Measurements from ENCODE around the gene VWC2. TPM values are rescaled to one million over a fixed set of nuclear protein-coding genes. Genes with fewer than 3 reads are reported as not detected.
"Not testable (repeated sequence)": the region's sequence is repeated elsewhere in the genome, so short reads cannot be mapped to it uniquely, and the experiment has no call there.

Gene VWC2
- total RNA-seq, 2 experiments from 2014 or later: not detected

- CTCF ChIA-PET: no interaction called here
- POLR2A ChIA-PET: no interaction called here
Observed at GRCh38 chr7:49848211-49848841, 74.9 kb downstream of the VWC2 start.

- ChIA-PET POLR2A (no interaction called here), CTCF (no interaction called here)
Observed at GRCh38 chr7:49850921-49851613, 77.6 kb downstream of the VWC2 start.

GRCh38 chr7:49851614-49851934 lies 78.1 kb downstream of the VWC2 start:
- CTCF ChIA-PET, POLR2A ChIA-PET: not testable (repeated sequence)

- ChIA-PET POLR2A (no interaction called here), CTCF (no interaction called here)
Observed at GRCh38 chr7:49852619-49853462, 79.4 kb downstream of the VWC2 start.

- POLR2A ChIA-PET: no interaction called here
- CTCF ChIA-PET: no interaction called here
Observed at GRCh38 chr7:49855281-49855980, 82.0 kb downstream of the VWC2 start.

GRCh38 chr7:49860293-49860692 lies 86.9 kb downstream of the VWC2 start:
- ChIA-PET CTCF (no interaction called here), POLR2A (no interaction called here)

- POLR2A ChIA-PET: no interaction called here
- CTCF ChIA-PET: no interaction called here
Observed at GRCh38 chr7:49866076-49866735, 92.8 kb downstream of the VWC2 start.

- ChIA-PET POLR2A (no interaction called here), CTCF (no interaction called here)
Observed at GRCh38 chr7:49866910-49867309, 93.5 kb downstream of the VWC2 start.

- CTCF ChIA-PET: no interaction called here
- POLR2A ChIA-PET: no interaction called here
Observed at GRCh38 chr7:49873420-49873819, 100.0 kb downstream of the VWC2 start.

GRCh38 chr7:49875336-49875735 lies 101.9 kb downstream of the VWC2 start:
- ChIA-PET POLR2A (no interaction called here), CTCF (no interaction called here)

- ChIA-PET POLR2A (no interaction called here), CTCF (no interaction called here)
Observed at GRCh38 chr7:49876202-49876601, 102.8 kb downstream of the VWC2 start.

- CTCF ChIA-PET: no interaction called here
- POLR2A ChIA-PET: no interaction called here
Observed at GRCh38 chr7:49878089-49878488, 104.7 kb downstream of the VWC2 start.

- CTCF ChIA-PET: no interaction called here
- POLR2A ChIA-PET: no interaction called here
Observed at GRCh38 chr7:49878627-49879026, 105.2 kb downstream of the VWC2 start.

- CTCF ChIA-PET: no interaction called here
- POLR2A ChIA-PET: no interaction called here
Observed at GRCh38 chr7:49883933-49884332, 110.5 kb downstream of the VWC2 start.

- ChIA-PET CTCF (no interaction called here), POLR2A (no interaction called here)
Observed at GRCh38 chr7:49885593-49886285, 112.3 kb downstream of the VWC2 start.

- CTCF ChIA-PET: no interaction called here
- POLR2A ChIA-PET: no interaction called here
Observed at GRCh38 chr7:49892481-49892880, 119.0 kb downstream of the VWC2 start.

GRCh38 chr7:49893131-49893530 lies 119.7 kb downstream of the VWC2 start:
- ChIA-PET POLR2A (no interaction called here), CTCF (no interaction called here)

GRCh38 chr7:49894543-49894942 lies 121.1 kb downstream of the VWC2 start:
- ChIA-PET POLR2A (no interaction called here), CTCF (no interaction called here)

- ChIA-PET POLR2A (no interaction called here), CTCF (no interaction called here)
Observed at GRCh38 chr7:49911909-49912308, 138.5 kb downstream of the VWC2 start.

GRCh38 chr7:49926720-49927119 lies 153.3 kb downstream of the VWC2 start:
- CTCF ChIA-PET: no interaction called here

More at GRCh38 chr7:49926720-49927119, 153.3 kb downstream of the VWC2 start:
- POLR2A ChIA-PET: no interaction called here
